WTC11 (cell line): ENCODE results near the gene ZFC3H1.

Source experiments
- ATF3 ChIP-seq: sonication (generic); formaldehyde crosslinking; conservative IDR thresholded peaks from 2 replicates; pipeline ENCODE4 v1.8.1; 2022; ENCODE audit warnings: mild to moderate bottlenecking, missing genetic modification reagents
- CBFB ChIP-seq: sonication (generic); formaldehyde crosslinking; IDR thresholded peaks from 2 replicates; pipeline ENCODE4 v1.8.1; 2022; ENCODE audit warnings: mild to moderate bottlenecking, low read depth, missing genetic modification reagents
- CREB1 ChIP-seq: sonication (generic); formaldehyde crosslinking; IDR thresholded peaks from 2 replicates; pipeline ENCODE4 v1.8.0; 2023; ENCODE audit warnings: mild to moderate bottlenecking, missing genetic modification reagents
- CREM ChIP-seq: sonication (generic); formaldehyde crosslinking; IDR thresholded peaks from 2 replicates; pipeline ENCODE4 v1.8.1; 2022; ENCODE audit warnings: mild to moderate bottlenecking, missing genetic modification reagents, moderate library complexity
- CTCF ChIP-seq: fragments of 200-600 bp; IDR thresholded peaks from 2 replicates; pipeline ENCODE4 v1.8.0; 2022; ENCODE audit warnings: antibody characterized with exemption
- ESRRA ChIP-seq: sonication (generic); formaldehyde crosslinking; IDR thresholded peaks from 2 replicates; pipeline ENCODE4 v1.8.1; 2022; ENCODE audit warnings: mild to moderate bottlenecking, missing genetic modification reagents, borderline replicate concordance
- KAT7 ChIP-seq: sonication (generic); formaldehyde crosslinking; IDR thresholded peaks from 2 replicates; pipeline ENCODE4 v1.8.1; 2023; ENCODE audit warnings: missing genetic modification reagents, mild to moderate bottlenecking, borderline replicate concordance
- MYBL2 ChIP-seq: sonication (generic); formaldehyde crosslinking; IDR thresholded peaks from 2 replicates; pipeline ENCODE4 v1.8.1; 2023; ENCODE audit warnings: mild to moderate bottlenecking, moderate library complexity, missing genetic modification reagents
- USF1 ChIP-seq: sonication (generic); formaldehyde crosslinking; IDR thresholded peaks from 2 replicates; pipeline ENCODE4 v1.8.0; 2022; ENCODE audit warnings: mild to moderate bottlenecking, missing genetic modification reagents
- TF ChIP-seq, protein P1 (sequence below): sonication (generic); formaldehyde crosslinking; IDR thresholded peaks from 2 replicates; pipeline ENCODE4 v1.8.1; 2022; ENCODE audit warnings: low read depth, missing genetic modification reagents, borderline replicate concordance

GRCh38 chr12:71649401-71649800 lies 14.2 kb downstream of the ZFC3H1 start:
- TF ChIP-seq CBFB (CRISPR knock-in tag) = no peak
- TF ChIP-seq ATF3 = no peak
- no peak for TF ChIP-seq USF1 (CRISPR knock-in tag)
- TF ChIP-seq, protein P1, sequence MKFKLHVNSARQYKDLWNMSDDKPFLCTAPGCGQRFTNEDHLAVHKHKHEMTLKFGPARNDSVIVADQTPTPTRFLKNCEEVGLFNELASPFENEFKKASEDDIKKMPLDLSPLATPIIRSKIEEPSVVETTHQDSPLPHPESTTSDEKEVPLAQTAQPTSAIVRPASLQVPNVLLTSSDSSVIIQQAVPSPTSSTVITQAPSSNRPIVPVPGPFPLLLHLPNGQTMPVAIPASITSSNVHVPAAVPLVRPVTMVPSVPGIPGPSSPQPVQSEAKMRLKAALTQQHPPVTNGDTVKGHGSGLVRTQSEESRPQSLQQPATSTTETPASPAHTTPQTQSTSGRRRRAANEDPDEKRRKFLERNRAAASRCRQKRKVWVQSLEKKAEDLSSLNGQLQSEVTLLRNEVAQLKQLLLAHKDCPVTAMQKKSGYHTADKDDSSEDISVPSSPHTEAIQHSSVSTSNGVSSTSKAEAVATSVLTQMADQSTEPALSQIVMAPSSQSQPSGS = no peak
- TF ChIP-seq CREB1 (CRISPR knock-in tag) = no peak
- TF ChIP-seq CTCF = no peak
- TF ChIP-seq CREM (CRISPR knock-in tag) = no peak
- no peak for TF ChIP-seq MYBL2 (CRISPR knock-in tag)
- TF ChIP-seq ESRRA (CRISPR knock-in tag) = no peak
- TF ChIP-seq KAT7 (CRISPR knock-in tag) = no peak
